Measurements from ENCODE around the gene PKD2L2. TPM values are rescaled to one million over a fixed set of nuclear protein-coding genes. Genes with fewer than 3 reads are reported as not detected.
"Not testable (repeated sequence)": the region's sequence is repeated elsewhere in the genome, so short reads cannot be mapped to it uniquely, and the experiment has no call there.

PKD2L2 gene
- total and polyA plus RNA-seq, 11 donors: 0.08 to 1.1 (median 0.49) TPM; not detected in 2

- DNase-seq (no peak), ATAC-seq (peak; percentile 53 to 65 (median 57))
- peaks cover 0 to 6% (median 0%) of the 10 kb centered on the region in 12 donors for H3K9me3 ChIP-seq
- intact Hi-C loops (cut with DNase I): no loop called here
- 50 to 65% (median 61%) methylated on average over 5 of the region's 5 CpGs for WGBS, 4 donors
- TF ChIP-seq POLR2A (IDR thresholded peaks at IDR 0.05) (no peak), CTCF (IDR thresholded peaks at IDR 0.05) (no peak)
- peak overlapping the region in 8 of 12 donors; percentile 28 to 49 (median 32) for H3K4me3 ChIP-seq
- H3K27me3 ChIP-seq: no peaks in the 10 kb centered on the region
- H3K27ac ChIP-seq: peak overlapping the region; percentile 36 to 79 (median 69)
- peaks cover 5 to 38% (median 20%) of the 10 kb centered on the region in 12 donors for H3K4me1 ChIP-seq
- peaks cover 0 to 4% (median 0%) of the 10 kb centered on the region in 9 donors for H3K36me3 ChIP-seq
Measured at GRCh38 chr5:137856916-137857862, 32.1 kb upstream of the PKD2L2 start.

GRCh38 chr5:137858223-137858916, 30.9 kb upstream of the PKD2L2 start:
- Histone ChIP-seq H3K27ac (peak overlapping the region; percentile 36 to 79 (median 69)), H3K27me3 (no peaks in the 10 kb centered on the region), H3K4me3 (peak overlapping the region in 10 of 12 donors; percentile 19 to 49 (median 32)), H3K4me1 (peaks cover 5 to 38% (median 20%) of the 10 kb centered on the region in 12 donors), H3K9me3 (no peaks in the 10 kb centered on the region), H3K36me3 (peaks cover 0 to 4% (median 0%) of the 10 kb centered on the region in 9 donors)
- TF ChIP-seq POLR2A (IDR thresholded peaks at IDR 0.05) (no peak), CTCF (IDR thresholded peaks at IDR 0.05) (no peak)
- no peak for DNase-seq
- ATAC-seq: peak; percentile 33 to 87 (median 80)
- intact Hi-C loops (cut with DNase I): no loop called here
- WGBS, 4 donors: 9 to 14% (median 11%) methylated on average over 3 of the region's 3 CpGs

GRCh38 chr5:137858954-137859353, 30.3 kb upstream of the PKD2L2 start:
- H3K27me3 ChIP-seq: no peaks in the 10 kb centered on the region
- peak in 3 of 4 donors; percentile 22 to 49 (median 47) for ATAC-seq
- peaks cover 0 to 4% (median 0%) of the 10 kb centered on the region in 9 donors for H3K36me3 ChIP-seq
- 40 to 52% (median 47%) methylated on average over 5 of the region's 5 CpGs for WGBS, 4 donors
- H3K9me3 ChIP-seq: no peaks in the 10 kb centered on the region
- peak overlapping the region; percentile 12 to 79 (median 69) for H3K27ac ChIP-seq
- no peak for DNase-seq
- peaks cover 5 to 38% (median 20%) of the 10 kb centered on the region in 12 donors for H3K4me1 ChIP-seq
- TF ChIP-seq POLR2A (IDR thresholded peaks at IDR 0.05) (no peak), CTCF (IDR thresholded peaks at IDR 0.05) (no peak)
- peak overlapping the region in 8 of 12 donors; percentile 28 to 49 (median 32) for H3K4me3 ChIP-seq
- intact Hi-C loops (cut with DNase I): no loop called here

- DNase-seq: no peak
- no peak overlapping the region for H3K4me3 ChIP-seq
- intact Hi-C loops (cut with DNase I): no loop called here
- H3K4me1 ChIP-seq: peaks cover 4 to 29% (median 18%) of the 10 kb centered on the region in 12 donors
- no peaks in the 10 kb centered on the region for H3K36me3 ChIP-seq
- no peak for ATAC-seq
- TF ChIP-seq POLR2A (IDR thresholded peaks at IDR 0.05): no peak
- no peak for TF ChIP-seq CTCF (IDR thresholded peaks at IDR 0.05)
- 92 to 96% (median 94%) methylated on average over 3 of the region's 3 CpGs for WGBS, 4 donors
- H3K27me3 ChIP-seq: no peaks in the 10 kb centered on the region
- no peak overlapping the region for H3K27ac ChIP-seq
- no peaks in the 10 kb centered on the region for H3K9me3 ChIP-seq
Measured at GRCh38 chr5:137862251-137862650, 27.0 kb upstream of the PKD2L2 start.

GRCh38 chr5:137863653-137864052, 25.6 kb upstream of the PKD2L2 start:
- DNase-seq; H3K27me3 ChIP-seq; H3K27ac ChIP-seq; ATAC-seq; H3K36me3 ChIP-seq; intact Hi-C loops (cut with DNase I); H3K9me3 ChIP-seq; H3K4me3 ChIP-seq: not testable (repeated sequence)
- peaks cover 0 to 17% (median 7%) of the 10 kb centered on the region in 12 donors for H3K4me1 ChIP-seq
- WGBS, 4 donors: 94 to 98% (median 96%) methylated on average over 5 to 6 of the region's 6 CpGs
